Measurements from ENCODE around the gene C1QL1.

C1QL1 gene

DNA sequence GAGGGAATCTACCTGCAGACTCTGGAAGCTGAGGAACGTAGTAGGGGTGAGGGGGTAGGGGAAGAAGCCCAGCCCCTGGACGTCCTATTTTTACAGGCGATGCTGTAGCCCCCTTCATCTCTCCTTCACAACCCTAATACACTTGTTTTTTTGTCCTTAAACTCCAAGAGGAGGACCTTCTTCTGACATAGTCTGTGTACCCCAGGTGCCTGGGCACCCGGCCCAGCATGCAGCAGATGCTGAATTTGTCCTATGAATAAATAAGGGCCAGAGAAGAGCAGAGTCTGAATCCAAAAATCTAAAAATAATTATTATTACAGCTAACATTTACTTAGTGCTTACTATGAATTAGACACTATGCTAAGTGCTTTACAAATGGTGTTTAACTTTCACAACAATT lies 25.6 kb downstream of the C1QL1 start:
- no peaks in the 10 kb centered on the region for H3K9me3 ChIP-seq (ENCODE audit: low read length)
- peak overlapping the region; percentile 36 for H3K4me2 ChIP-seq (ENCODE audit: low read length)
- no peaks in the 10 kb centered on the region for H3K9me2 ChIP-seq (ENCODE audit: low read depth, low read length)
- no peaks in the 10 kb centered on the region for H3K27me3 ChIP-seq (ENCODE audit: insufficient read depth, low read length)
- peaks cover 5% of the 10 kb centered on the region; the same call in 1 of the 2 replicates for H3F3A ChIP-seq (ENCODE audit: insufficient read depth, low read length)
- peaks cover 93% of the 10 kb centered on the region for H3K79me2 ChIP-seq (ENCODE audit: insufficient read depth, low read length)
- no peak for TF ChIP-seq CTCF (IDR thresholded peaks at IDR 0.05; ENCODE audit: low read length)
- no peak for TF ChIP-seq EZH2 (IDR thresholded peaks at IDR 0.05; ENCODE audit: borderline replicate concordance, low read length)
- peak overlapping the region; percentile 36 for H3K27ac ChIP-seq (ENCODE audit: low read depth, low read length, poor library complexity, severe bottlenecking)
- H3K4me3 ChIP-seq (ENCODE audit: low read depth, low read length, poor library complexity, severe bottlenecking): peak overlapping the region; percentile 17
- H4K20me1 ChIP-seq (ENCODE audit: insufficient read depth, low read length): no peaks in the 10 kb centered on the region
- H3K4me1 ChIP-seq (ENCODE audit: insufficient read depth, low read length, severe bottlenecking): peaks cover 41% of the 10 kb centered on the region
- H3K9ac ChIP-seq (ENCODE audit: low read length): peak overlapping the region; percentile 8; the same call in 1 of the 2 replicates
- no peak overlapping the region for H2AFZ ChIP-seq (ENCODE audit: low read length)
- H3K36me3 ChIP-seq (ENCODE audit: insufficient read depth, low read length): peaks cover 87% of the 10 kb centered on the region

- H3K36me3 ChIP-seq (ENCODE audit: insufficient read depth, low read length): peaks cover 90% of the 10 kb centered on the region
- H3K79me2 ChIP-seq (ENCODE audit: insufficient read depth, low read length): peaks cover 93% of the 10 kb centered on the region
- H3K9me2 ChIP-seq (ENCODE audit: low read depth, low read length): no peaks in the 10 kb centered on the region
- no peaks in the 10 kb centered on the region for H4K20me1 ChIP-seq (ENCODE audit: insufficient read depth, low read length)
- TF ChIP-seq CTCF (IDR thresholded peaks at IDR 0.05; ENCODE audit: low read length) (no peak), EZH2 (IDR thresholded peaks at IDR 0.05; ENCODE audit: borderline replicate concordance, low read length) (no peak)
- no peaks in the 10 kb centered on the region for H3K9me3 ChIP-seq (ENCODE audit: low read length)
- peak overlapping the region; percentile 36 for H3K4me2 ChIP-seq (ENCODE audit: low read length)
- H3K9ac ChIP-seq (ENCODE audit: low read length): peak overlapping the region; percentile 8; the same call in 1 of the 2 replicates
- peaks cover 9% of the 10 kb centered on the region; the same call in 1 of the 2 replicates for H3F3A ChIP-seq (ENCODE audit: insufficient read depth, low read length)
- H2AFZ ChIP-seq (ENCODE audit: low read length): no peak overlapping the region
- no peaks in the 10 kb centered on the region for H3K27me3 ChIP-seq (ENCODE audit: insufficient read depth, low read length)
- H3K4me3 ChIP-seq (ENCODE audit: low read depth, low read length, poor library complexity, severe bottlenecking): peak overlapping the region; percentile 17
- peak overlapping the region; percentile 36 for H3K27ac ChIP-seq (ENCODE audit: low read depth, low read length, poor library complexity, severe bottlenecking)
- peaks cover 41% of the 10 kb centered on the region for H3K4me1 ChIP-seq (ENCODE audit: insufficient read depth, low read length, severe bottlenecking)
Measured at GRCh38 chr17:44941712-44942331, 26.3 kb downstream of the C1QL1 start.

DNA sequence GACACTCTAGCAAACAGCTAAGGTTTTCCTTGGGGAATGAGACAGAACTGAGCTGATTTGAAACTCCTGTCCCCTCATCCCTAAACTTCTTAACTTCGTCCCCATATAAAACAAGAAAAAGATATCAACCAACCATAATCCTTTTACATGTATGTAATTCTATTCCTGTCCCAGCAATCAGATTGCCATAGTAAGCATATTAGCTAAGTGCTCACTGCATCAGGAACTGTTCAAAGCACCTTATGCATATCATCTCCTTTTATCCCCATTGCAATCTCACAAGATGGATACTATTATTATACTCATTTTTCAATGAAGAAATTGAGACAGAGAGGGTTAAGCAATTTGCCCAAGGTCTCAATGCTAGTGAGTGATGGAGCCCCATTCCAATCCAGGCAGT lies 27.3 kb downstream of the C1QL1 start:
- Histone ChIP-seq H4K20me1 (ENCODE audit: insufficient read depth, low read length) (no peaks in the 10 kb centered on the region), H3K4me2 (ENCODE audit: low read length) (no peak overlapping the region), H3K36me3 (ENCODE audit: insufficient read depth, low read length) (peaks cover 86% of the 10 kb centered on the region), H3K9ac (ENCODE audit: low read length) (no peak overlapping the region), H2AFZ (ENCODE audit: low read length) (no peak overlapping the region), H3K4me1 (ENCODE audit: insufficient read depth, low read length, severe bottlenecking) (peaks cover 32% of the 10 kb centered on the region), H3K9me2 (ENCODE audit: low read depth, low read length) (no peaks in the 10 kb centered on the region), H3K4me3 (ENCODE audit: low read depth, low read length, poor library complexity, severe bottlenecking) (no peak overlapping the region), H3K9me3 (ENCODE audit: low read length) (no peaks in the 10 kb centered on the region), H3F3A (ENCODE audit: insufficient read depth, low read length) (peaks cover 9% of the 10 kb centered on the region; the same call in 1 of the 2 replicates), H3K27ac (ENCODE audit: low read depth, low read length, poor library complexity, severe bottlenecking) (no peak overlapping the region), H3K27me3 (ENCODE audit: insufficient read depth, low read length) (no peaks in the 10 kb centered on the region), H3K79me2 (ENCODE audit: insufficient read depth, low read length) (peaks cover 83% of the 10 kb centered on the region)
- TF ChIP-seq CTCF (IDR thresholded peaks at IDR 0.05; ENCODE audit: low read length) (no peak), EZH2 (IDR thresholded peaks at IDR 0.05; ENCODE audit: borderline replicate concordance, low read length) (no peak)

Data from OCI-LY1 (cell line).